DND-41 (cell line): ENCODE measurements around the gene ANKMY1.

ENCODE experiments used
- CTCF ChIP-seq: IDR thresholded peaks from 2 replicates; pipeline ENCODE4 v1.5.1; 2012; ENCODE audit warnings: borderline replicate concordance, low read length, moderate library complexity, mild to moderate bottlenecking; ENCODE audit not compliant: poor library complexity, severe bottlenecking; ENCODE audit errors: extremely low read depth
- EZH2 ChIP-seq: IDR thresholded peaks from 3 replicates; pipeline ENCODE4 v1.6.1; 2012; ENCODE audit warnings: borderline replicate concordance, low read depth, mild to moderate bottlenecking, moderate library complexity, low read length, inconsistent platforms; ENCODE audit not compliant: severe bottlenecking

GRCh38 chr2:240429872-240430491 is 127.8 kb downstream of the ANKMY1 start:
- no peak for TF ChIP-seq CTCF
- TF ChIP-seq EZH2, result no peak
